IMR-90 (cell line): ENCODE results near the gene ZNF621. TPM values are rescaled to one million over a fixed set of nuclear protein-coding genes. Genes with fewer than 3 reads are reported as not detected.

Source experiments
- microRNA-seq, 2 experiments: library from miRNA; stranded (forward) in 1 of 2; unstranded in 1 of 2; fragments of 10-50 nt in 1 of 2; fragments of <30 nt in 1 of 2; gene quantifications in 1 of 2; microRNA quantifications in 1 of 2; one replicate each; pipeline versions ENCODE3 to v1.1.0; 2013 to 2020; ENCODE audit not compliant: insufficient read depth in 1 of 2, insufficient read length in 1 of 2, unreplicated experiment in 1 of 2
- polyA plus RNA-seq, 3 experiments: library from polyadenylated mRNA; depleted of rRNA; stranded (reverse); fragments of >200 nt; gene quantifications; 2 replicates each; pipeline ENCODE4 v1.2.3, GENCODE V29; 2012; ENCODE audit warnings: low replicate concordance in 1 of 3
- small RNA-seq, 5 experiments: library from RNA; depleted of rRNA; stranded (forward); fragments of <200 nt; gene quantifications; one replicate each; pipeline ENCODE3, GENCODE V24; 2012
- total RNA-seq: library from RNA; depleted of rRNA; stranded (reverse); fragments of >200 nt; gene quantifications from 2 replicates; pipeline ENCODE4 v1.2.3, GENCODE V29; 2012; rRNA removed

The ZNF621 gene
- total and polyA plus RNA-seq, 2 of the 4 experiments (the other 2 are of a cell fraction) = 7.3 to 8.3 TPM

Small RNA genes lying within 50 kb of the gene (microRNA-seq; reads per million reads assigned to microRNA genes)
- not detected for gene RNU5B-2P (ENCODE audit: insufficient read depth, insufficient read length)

Small RNA genes lying within 50 kb of the gene (small RNA-seq; reads per million reads assigned to genes)
- gene RNU5B-2P = 0 to 5.4 (median 0) reads per million in 5 experiments

Other genes starting within 250 kb of the ZNF621 start
- 11.3 and 14.2 TPM in 2 replicates for gene EIF1B, start 215.3 kb upstream of the ZNF621 start, total RNA-seq
- gene EIF1B, start 215.3 kb upstream of the ZNF621 start, polyA plus RNA-seq (2012; rRNA removed) = 20.9 and 25.9 TPM in 2 replicates
- gene ENTPD3, start 137.8 kb upstream of the ZNF621 start, total RNA-seq = not detected in 2 replicates
- gene ENTPD3, start 137.8 kb upstream of the ZNF621 start, polyA plus RNA-seq (2012; rRNA removed) = not detected in 2 replicates
- 142 and 185 TPM in 2 replicates for gene RPL14, start 67.6 kb upstream of the ZNF621 start, total RNA-seq
- 461 and 492 TPM in 2 replicates for gene RPL14, start 67.6 kb upstream of the ZNF621 start, polyA plus RNA-seq (2012; rRNA removed)
- 4.2 and 4.8 TPM in 2 replicates for gene ZNF619, start 47.8 kb upstream of the ZNF621 start, total RNA-seq
- gene ZNF619, start 47.8 kb upstream of the ZNF621 start, polyA plus RNA-seq (2012; rRNA removed) = 1.9 and 2.0 TPM in 2 replicates
- gene ZNF620, start 18.9 kb upstream of the ZNF621 start, total RNA-seq = 0.72 and 0.83 TPM in 2 replicates
- gene ZNF620, start 18.9 kb upstream of the ZNF621 start, polyA plus RNA-seq (2012; rRNA removed) = 0.22 and 0.48 TPM in 2 replicates